HG03342 (cell line): Measurements from ENCODE around the gene SRRM3.
A peak's percentile ranks its signal among the peaks of the same experiment; 100 is the strongest.
"Not testable (repeated sequence)": the region's sequence is repeated elsewhere in the genome, so short reads cannot be mapped to it uniquely, and the experiment has no call there.

Source experiments
- ATAC-seq: cut with Tn5 transposase; IDR thresholded peaks from one replicate; pipeline ENCODE4 v1.9.1; 2021; ENCODE audit warnings: mild to moderate bottlenecking, moderate library complexity; ENCODE audit not compliant: unreplicated experiment

SRRM3 gene

GRCh38 chr7:76226878-76227423 is 25.3 kb downstream of the SRRM3 start:
- not testable (repeated sequence) for ATAC-seq

GRCh38 chr7:76230214-76230613 is 28.5 kb downstream of the SRRM3 start:
- ATAC-seq, result no peak

GRCh38 chr7:76231071-76231470 is 29.4 kb downstream of the SRRM3 start:
- ATAC-seq, result no peak

- ATAC-seq, result no peak
These were observed 29.9 kb downstream of the SRRM3 start for GRCh38 chr7:76231583-76231982.

GRCh38 chr7:76232698-76233097 is 31.0 kb downstream of the SRRM3 start:
- ATAC-seq, result no peak

GRCh38 chr7:76233538-76234281 is 32.0 kb downstream of the SRRM3 start:
- no peak for ATAC-seq

GRCh38 chr7:76234282-76234584 is 32.5 kb downstream of the SRRM3 start:
- ATAC-seq, result no peak

- ATAC-seq, result peak; percentile 59
These were observed 33.3 kb downstream of the SRRM3 start for GRCh38 chr7:76234931-76235441.

- no peak for ATAC-seq
These were observed 34.5 kb downstream of the SRRM3 start for GRCh38 chr7:76236224-76236623.

GRCh38 chr7:76238326-76238725 is 36.6 kb downstream of the SRRM3 start:
- no peak for ATAC-seq

GRCh38 chr7:76241141-76241540 is 39.4 kb downstream of the SRRM3 start:
- ATAC-seq, result no peak

GRCh38 chr7:76242517-76243063 is 40.9 kb downstream of the SRRM3 start:
- not testable (repeated sequence) for ATAC-seq

- no peak for ATAC-seq
These were observed 43.2 kb downstream of the SRRM3 start for GRCh38 chr7:76244781-76245391.

- ATAC-seq, result no peak
These were observed 45.2 kb downstream of the SRRM3 start for GRCh38 chr7:76246804-76247389.

- ATAC-seq, result no peak
These were observed 46.2 kb downstream of the SRRM3 start for GRCh38 chr7:76247938-76248337.

- no peak for ATAC-seq
These were observed 50.3 kb downstream of the SRRM3 start for GRCh38 chr7:76252021-76252420.

- ATAC-seq, result no peak
These were observed 53.1 kb downstream of the SRRM3 start for GRCh38 chr7:76254781-76255180.

- no peak for ATAC-seq
These were observed 56.3 kb downstream of the SRRM3 start for GRCh38 chr7:76257973-76258372.

GRCh38 chr7:76259124-76260093 is 57.7 kb downstream of the SRRM3 start:
- ATAC-seq, result no peak

- ATAC-seq, result no peak
These were observed 58.5 kb downstream of the SRRM3 start for GRCh38 chr7:76260171-76260703.
